Stimulated activated CD8-positive, alpha-beta memory T cell treated with anti-CD3 and anti-CD28 coated beads, Interleukin-12 subunit alpha, Interleukin-12 subunit beta, amount 100 ng/mL, for 1 hour (primary cell): Measurements from ENCODE around the gene STK11IP.

Source experiments
- DNase-seq: peaks from one replicate; pipeline ENCODE4 v3.0.0-alpha.2; 2020; ENCODE audit warnings: low read depth

The STK11IP gene

GRCh38 chr2:219563271-219563928 lies 34.3 kb upstream of the STK11IP start:
- no peak for DNase-seq

DNA sequence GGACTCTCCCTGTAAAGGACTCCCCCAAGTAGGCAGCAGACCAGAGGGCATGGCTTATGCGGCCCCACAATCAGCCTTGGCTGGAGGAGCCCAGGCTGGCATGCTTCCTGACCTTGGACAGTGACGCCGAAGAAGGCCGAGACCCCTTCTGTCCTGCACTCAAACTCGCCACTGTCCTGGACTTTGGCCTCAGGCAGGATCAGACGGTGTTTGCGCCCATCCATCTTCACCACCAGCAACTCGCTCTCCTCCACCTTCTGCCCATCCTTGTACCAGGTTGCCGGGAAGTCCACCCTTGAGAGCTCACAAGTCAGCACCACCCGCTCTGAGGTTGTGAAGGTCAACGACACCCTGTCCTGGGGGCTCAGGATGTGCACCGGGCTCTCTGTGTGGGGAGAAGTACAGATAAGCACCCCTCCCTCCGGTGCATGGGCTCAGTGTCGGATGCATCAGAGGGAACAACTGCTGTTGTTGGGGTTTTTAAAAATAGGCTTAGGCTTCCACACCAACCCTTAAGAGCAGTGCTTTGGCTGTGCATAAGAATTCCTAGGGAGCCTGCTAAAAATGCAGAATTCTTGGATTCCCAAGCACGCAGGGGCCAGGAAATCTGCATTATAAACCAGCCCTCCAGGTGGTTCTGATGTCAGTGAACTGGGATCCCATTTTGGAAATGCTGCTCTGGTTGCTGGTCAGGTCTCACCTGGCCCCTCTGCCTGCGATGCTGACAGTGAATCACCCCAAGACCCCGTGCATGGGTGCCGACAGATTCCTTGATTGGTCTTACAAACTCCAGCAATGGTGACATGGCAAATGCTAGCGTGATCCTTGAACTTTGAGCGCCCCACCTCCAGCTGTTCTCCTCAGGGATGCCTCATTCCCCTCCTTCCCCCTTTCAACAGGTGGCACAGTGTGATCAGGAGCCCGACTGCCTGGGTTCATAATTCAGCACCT lies 32.3 kb upstream of the STK11IP start:
- no peak for DNase-seq

DNA sequence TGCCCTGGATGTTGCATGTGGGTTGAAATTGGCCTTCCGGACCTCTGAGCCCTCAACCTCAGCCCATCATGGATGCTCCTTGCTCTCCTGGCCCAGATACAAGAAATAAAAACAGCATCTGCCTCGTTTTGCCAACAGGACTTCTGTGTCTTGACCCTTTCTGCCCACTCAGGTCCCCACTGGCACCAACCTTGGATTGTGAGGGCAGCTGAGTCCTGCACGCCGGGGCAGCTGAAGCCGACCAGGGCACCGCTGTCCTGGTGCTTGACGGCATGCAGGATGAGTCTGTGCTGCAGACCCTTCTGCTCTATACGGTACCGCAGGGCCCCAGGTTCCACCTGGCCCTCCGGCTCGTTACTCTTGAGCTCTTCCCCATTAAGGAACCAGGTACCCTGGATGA lies 31.0 kb upstream of the STK11IP start:
- DNase-seq = no peak

DNA sequence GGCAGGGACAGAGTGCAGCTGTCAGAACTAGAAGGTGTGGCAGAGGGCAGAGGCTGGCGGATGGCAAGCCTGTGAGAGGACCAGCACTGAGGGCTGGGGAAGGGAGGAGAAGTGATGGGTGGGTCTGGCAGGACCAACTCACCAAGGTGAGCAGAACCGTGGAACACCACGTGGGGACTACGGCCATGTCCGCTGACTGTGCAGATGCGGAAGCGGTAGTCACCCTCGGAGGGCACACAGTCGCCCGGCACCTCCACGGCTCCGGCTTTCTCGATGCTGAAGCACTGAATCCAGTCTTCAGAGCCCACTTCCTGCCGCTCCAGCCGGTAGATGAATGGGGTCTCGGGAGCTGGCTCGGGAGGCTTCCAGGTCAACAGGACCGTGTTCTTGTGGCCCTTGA lies 30.5 kb upstream of the STK11IP start:
- no peak for DNase-seq

GRCh38 chr2:219567791-219568361 lies 29.8 kb upstream of the STK11IP start:
- no peak for DNase-seq

GRCh38 chr2:219569041-219569440 lies 28.6 kb upstream of the STK11IP start:
- DNase-seq = no peak

DNA sequence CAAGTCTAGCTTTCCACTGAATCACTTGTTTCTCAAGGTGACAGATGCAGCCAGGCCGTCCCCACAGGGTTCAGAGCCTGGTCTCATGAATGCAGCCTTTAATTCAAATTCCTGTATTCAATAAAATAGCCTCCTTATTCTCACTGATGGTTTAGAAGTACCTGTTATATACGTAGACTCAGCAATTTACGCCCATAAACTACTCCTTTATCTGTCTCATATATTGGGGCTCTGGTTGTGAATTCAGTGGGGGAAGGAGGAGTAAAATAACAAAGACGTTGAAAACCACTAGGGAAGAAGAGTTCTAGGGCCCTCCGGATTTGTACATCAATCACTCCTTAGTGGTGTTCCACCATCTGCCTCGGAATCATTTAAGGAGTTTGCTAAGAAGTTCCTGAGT lies 28.0 kb upstream of the STK11IP start:
- no peak for DNase-seq

GRCh38 chr2:219570194-219570923 lies 27.3 kb upstream of the STK11IP start:
- no peak for DNase-seq

DNA sequence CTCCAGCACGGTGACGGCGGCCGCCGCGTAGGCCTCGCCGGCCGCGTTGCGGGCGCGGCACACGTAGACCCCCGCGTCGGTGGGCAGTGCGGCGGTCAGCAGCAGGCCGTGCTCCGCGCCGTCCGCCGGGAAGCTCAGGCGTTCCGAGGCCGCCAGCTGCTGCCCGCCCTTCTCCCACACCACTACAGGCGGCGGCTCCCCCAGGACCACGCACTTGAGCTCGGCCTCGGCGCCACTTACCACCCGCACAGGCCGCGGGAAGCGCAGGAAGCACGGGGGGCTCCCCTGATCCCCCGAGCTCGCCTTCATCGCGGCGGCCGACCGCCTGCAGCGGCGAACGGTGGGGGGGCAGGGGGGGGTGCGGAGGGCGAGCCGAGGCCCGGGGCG lies 26.7 kb upstream of the STK11IP start:
- DNase-seq = no peak

GRCh38 chr2:219571311-219572236 lies 26.1 kb upstream of the STK11IP start, which contains the start of gene OBSL1:
TSS of gene OBSL1 (minus strand) at chr2:219571539. CDS start at chr2:219571232, 307 bp downstream.
- no peak for DNase-seq

DNA sequence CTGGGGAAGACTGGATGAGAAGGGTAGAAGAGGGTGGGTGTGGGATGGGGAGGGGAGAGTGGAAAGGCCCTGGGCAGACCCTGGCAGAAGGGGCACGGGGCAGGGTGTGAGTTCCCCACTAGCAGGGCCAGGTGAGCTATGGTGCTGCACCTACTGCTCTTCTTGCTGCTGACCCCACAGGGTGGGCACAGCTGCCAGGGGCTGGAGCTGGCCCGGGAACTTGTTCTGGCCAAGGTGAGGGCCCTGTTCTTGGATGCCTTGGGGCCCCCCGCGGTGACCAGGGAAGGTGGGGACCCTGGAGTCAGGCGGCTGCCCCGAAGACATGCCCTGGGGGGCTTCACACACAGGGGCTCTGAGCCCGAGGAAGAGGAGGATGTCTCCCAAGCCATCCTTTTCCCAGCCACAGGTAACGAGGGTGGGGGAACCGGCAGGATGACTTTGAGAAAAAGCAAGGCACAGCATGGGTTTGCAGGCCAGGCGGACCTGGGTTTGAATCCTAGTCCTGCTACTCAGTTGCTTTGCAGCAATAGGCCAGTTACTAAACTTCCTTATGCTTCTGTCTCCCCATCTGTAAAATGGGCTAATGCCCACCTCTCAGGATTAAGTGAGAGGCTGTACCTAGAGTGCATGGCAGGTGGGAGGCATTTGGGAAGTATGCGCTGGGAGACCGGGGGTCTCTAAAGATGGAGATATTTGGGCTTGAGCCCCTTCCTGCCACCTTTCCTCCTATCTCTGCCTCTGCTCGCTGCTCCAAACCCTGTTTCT lies 25.2 kb upstream of the STK11IP start, which contains the start of gene INHA:
INHA (plus strand) TSS at position 74 of the 765 bp plus-strand sequence; CDS start at position 139, 65 bp downstream.
- no peak for DNase-seq

- no peak for DNase-seq
Observed at GRCh38 chr2:219573166-219573565, 24.5 kb upstream of the STK11IP start.

DNA sequence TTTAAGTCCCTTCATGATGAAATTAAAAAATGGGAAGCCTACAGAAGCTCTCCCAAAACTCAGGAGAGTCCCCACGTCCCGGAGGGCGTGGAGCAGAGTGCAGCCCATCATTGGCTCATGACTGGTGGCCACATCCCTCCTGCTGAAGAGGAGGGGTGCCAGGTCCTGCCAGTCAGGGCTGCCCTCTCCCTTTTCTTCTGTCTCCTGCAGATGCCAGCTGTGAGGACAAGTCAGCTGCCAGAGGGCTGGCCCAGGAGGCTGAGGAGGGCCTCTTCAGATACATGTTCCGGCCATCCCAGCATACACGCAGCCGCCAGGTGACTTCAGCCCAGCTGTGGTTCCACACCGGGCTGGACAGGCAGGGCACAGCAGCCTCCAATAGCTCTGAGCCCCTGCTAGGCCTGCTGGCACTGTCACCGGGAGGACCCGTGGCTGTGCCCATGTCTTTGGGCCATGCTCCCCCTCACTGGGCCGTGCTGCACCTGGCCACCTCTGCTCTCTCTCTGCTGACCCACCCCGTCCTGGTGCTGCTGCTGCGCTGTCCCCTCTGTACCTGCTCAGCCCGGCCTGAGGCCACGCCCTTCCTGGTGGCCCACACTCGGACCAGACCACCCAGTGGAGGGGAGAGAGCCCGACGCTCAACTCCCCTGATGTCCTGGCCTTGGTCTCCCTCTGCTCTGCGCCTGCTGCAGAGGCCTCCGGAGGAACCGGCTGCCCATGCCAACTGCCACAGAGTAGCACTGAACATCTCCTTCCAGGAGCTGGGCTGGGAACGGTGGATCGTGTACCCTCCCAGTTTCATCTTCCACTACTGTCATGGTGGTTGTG lies 23.0 kb upstream of the STK11IP start:
- DNase-seq = no peak

GRCh38 chr2:219575566-219576504 lies 21.8 kb upstream of the STK11IP start:
- DNase-seq = no peak

DNA sequence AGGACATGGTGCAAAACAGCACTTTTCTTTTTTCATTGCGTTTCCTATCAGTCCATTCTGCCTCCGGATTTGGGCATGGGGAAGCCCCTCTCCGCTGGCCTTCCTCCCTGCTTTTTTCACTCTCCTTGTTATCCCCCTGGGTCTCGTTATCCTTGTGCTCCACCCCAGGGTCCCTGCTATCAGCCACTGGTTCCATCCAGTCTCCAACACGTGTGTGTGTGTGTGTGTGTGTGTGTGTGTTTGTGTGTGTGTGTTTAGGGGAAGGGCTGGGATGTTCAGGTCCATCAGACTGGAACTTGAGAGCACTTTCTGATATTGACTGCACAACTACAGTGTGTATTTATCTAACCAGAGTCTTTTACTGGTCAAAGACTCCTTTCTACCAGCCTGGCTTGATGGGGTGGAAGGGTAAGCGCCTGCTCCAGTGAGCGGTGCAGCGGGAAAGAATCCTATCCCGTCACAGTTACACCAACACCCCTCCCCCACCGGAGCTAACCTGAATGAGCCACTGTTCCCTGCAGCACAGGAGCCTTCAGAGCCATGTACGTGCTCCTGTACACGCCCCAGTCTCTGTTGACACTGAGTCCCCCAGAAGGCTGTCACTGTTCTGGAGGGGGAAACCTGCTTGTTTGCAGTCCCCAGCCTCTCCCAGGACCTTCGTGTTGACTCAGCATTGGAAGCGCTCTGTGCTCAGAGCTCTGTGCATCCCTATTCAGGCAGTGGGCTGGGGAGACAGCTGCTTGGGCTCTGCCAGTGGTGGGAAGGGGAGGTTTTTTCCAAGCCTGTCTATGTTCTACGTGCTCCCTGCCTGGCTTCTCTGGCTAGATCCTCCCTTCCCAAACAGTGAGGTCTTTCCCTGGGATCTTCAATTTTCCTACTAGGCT lies 20.9 kb upstream of the STK11IP start:
- no peak for DNase-seq

DNA sequence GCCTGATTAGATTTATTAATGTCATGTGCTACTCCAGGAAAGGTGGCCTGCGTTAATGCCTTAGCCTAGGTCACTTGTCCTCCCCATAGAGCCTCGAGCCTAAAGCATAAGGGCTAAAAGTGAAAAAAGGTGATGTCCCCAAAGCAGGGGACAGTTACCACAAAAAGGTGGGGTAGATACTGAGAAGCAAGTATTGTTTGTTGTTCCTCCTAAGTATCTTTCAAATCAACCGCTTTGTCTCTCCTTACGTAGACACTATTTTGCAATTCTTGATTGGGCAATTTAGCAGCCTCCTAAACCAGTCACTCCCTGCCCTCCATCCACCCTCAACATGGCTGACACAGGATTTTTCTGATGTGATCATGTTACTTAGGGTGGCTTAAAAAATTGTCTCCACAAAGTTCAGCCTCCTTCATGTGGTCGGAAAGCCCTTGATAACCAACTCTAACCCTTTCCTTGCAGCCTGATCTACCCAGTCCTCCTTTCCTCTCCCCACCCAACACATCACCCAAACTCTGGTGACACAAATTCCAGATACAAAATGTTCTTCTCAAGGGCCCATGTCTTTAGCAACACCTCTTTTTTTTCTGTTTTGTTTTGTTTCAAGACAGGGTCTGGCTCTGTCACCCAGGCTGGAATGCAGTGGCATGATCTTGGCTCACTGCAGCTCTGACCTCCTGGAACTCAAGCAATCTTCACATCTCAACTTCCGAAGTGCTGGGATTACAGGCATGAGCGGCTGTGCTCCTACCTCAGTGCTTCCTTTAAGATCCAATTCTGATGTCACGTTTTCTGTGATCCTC lies 18.6 kb upstream of the STK11IP start:
- no peak for DNase-seq
